HAP-1 (cell line): Measurements from ENCODE around the gene KRT38.

Experiments used
- DNase-seq, 2 experiments: peaks; one replicate each; pipeline ENCODE4 v3.0.0-alpha.2; 2016 to 2020; ENCODE audit warnings: low spot score in 2 of 2
- H3K27me3 ChIP-seq: fragments of 250-450 bp; sonication (Bioruptor Pico); 2 replicates; pipeline ENCODE4 v1.5.1; 2020; ENCODE audit warnings: low read depth, mild to moderate bottlenecking, moderate library complexity
- H3K36me3 ChIP-seq: fragments of 250-450 bp; sonication (Bioruptor Pico); replicated peaks from 2 replicates; pipeline ENCODE4 v1.5.1; 2020; ENCODE audit warnings: mild to moderate bottlenecking
- H3K4me1 ChIP-seq: fragments of 250-450 bp; sonication (Bioruptor Pico); 2 replicates; pipeline ENCODE4 v1.5.1; 2020; ENCODE audit warnings: mild to moderate bottlenecking
- H3K4me3 ChIP-seq: fragments of 250-450 bp; sonication (Bioruptor Pico); 2 replicates; pipeline ENCODE4 v1.5.1; 2020; ENCODE audit warnings: mild to moderate bottlenecking, moderate library complexity
- H3K9me3 ChIP-seq: fragments of 250-450 bp; sonication (Bioruptor Pico); 2 replicates; pipeline ENCODE4 v1.5.1; 2020; ENCODE audit warnings: mild to moderate bottlenecking, moderate library complexity
- in situ Hi-C: fragments of 300-500 bp; cut with MboI; formaldehyde crosslinking; loops from 3 replicates; pipeline ENCODE4 v1.14.3; 2020; ENCODE audit warnings: low sequenced_read_pairs, inconsistent platforms, mixed read lengths

KRT38 gene

GRCh38 chr17:41394254-41394996 is 46.4 kb downstream of the KRT38 start:
- Histone ChIP-seq H3K4me1 (no peaks in the 10 kb centered on the region), H3K27me3 (peaks cover 11% of the 10 kb centered on the region), H3K36me3 (no peaks in the 10 kb centered on the region), H3K9me3 (no peaks in the 10 kb centered on the region), H3K4me3 (no peak overlapping the region)
- no peak for DNase-seq
- in situ Hi-C loops, result no loop called here

- H3K4me3 ChIP-seq, result no peak overlapping the region
- H3K27me3 ChIP-seq, result peaks cover 11% of the 10 kb centered on the region
- no peaks in the 10 kb centered on the region for H3K4me1 ChIP-seq
- H3K9me3 ChIP-seq, result no peaks in the 10 kb centered on the region
- in situ Hi-C loops, result no loop called here
- no peaks in the 10 kb centered on the region for H3K36me3 ChIP-seq
- DNase-seq, result no peak
These were observed 47.0 kb downstream of the KRT38 start for GRCh38 chr17:41393826-41394225.

- no peaks in the 10 kb centered on the region for H3K9me3 ChIP-seq
- no peak overlapping the region for H3K4me3 ChIP-seq
- H3K36me3 ChIP-seq, result no peaks in the 10 kb centered on the region
- H3K4me1 ChIP-seq, result no peaks in the 10 kb centered on the region
- in situ Hi-C loops, result no loop called here
- H3K27me3 ChIP-seq, result peaks cover 11% of the 10 kb centered on the region
- no peak for DNase-seq
These were observed 47.5 kb downstream of the KRT38 start for GRCh38 chr17:41393294-41393693.

GRCh38 chr17:41392278-41392677 is 48.5 kb downstream of the KRT38 start:
- in situ Hi-C loops, result no loop called here
- Histone ChIP-seq H3K4me1 (no peaks in the 10 kb centered on the region), H3K27me3 (peaks cover 11% of the 10 kb centered on the region), H3K4me3 (no peak overlapping the region), H3K9me3 (no peaks in the 10 kb centered on the region), H3K36me3 (no peaks in the 10 kb centered on the region)
- no peak for DNase-seq

GRCh38 chr17:41391535-41391934 is 49.2 kb downstream of the KRT38 start:
- no peak for DNase-seq
- no peaks in the 10 kb centered on the region for H3K4me1 ChIP-seq
- in situ Hi-C loops, result no loop called here
- H3K27me3 ChIP-seq, result peaks cover 11% of the 10 kb centered on the region
- no peak overlapping the region for H3K4me3 ChIP-seq
- H3K36me3 ChIP-seq, result no peaks in the 10 kb centered on the region
- H3K9me3 ChIP-seq, result no peaks in the 10 kb centered on the region

- Histone ChIP-seq H3K4me3 (no peak overlapping the region), H3K27me3 (peaks cover 11% of the 10 kb centered on the region), H3K9me3 (no peaks in the 10 kb centered on the region), H3K36me3 (no peaks in the 10 kb centered on the region), H3K4me1 (no peaks in the 10 kb centered on the region)
- no peak for DNase-seq
- in situ Hi-C loops, result no loop called here
These were observed 50.3 kb downstream of the KRT38 start for GRCh38 chr17:41390411-41390938.

- in situ Hi-C loops, result no loop called here
- peaks cover 9% of the 10 kb centered on the region for H3K27me3 ChIP-seq
- no peak overlapping the region for H3K4me3 ChIP-seq
- DNase-seq, result no peak
- no peaks in the 10 kb centered on the region for H3K9me3 ChIP-seq
- no peaks in the 10 kb centered on the region for H3K36me3 ChIP-seq
- H3K4me1 ChIP-seq, result no peaks in the 10 kb centered on the region
These were observed 53.1 kb downstream of the KRT38 start for GRCh38 chr17:41387670-41388069.

- Histone ChIP-seq H3K27me3 (peaks cover under 1% of the 10 kb centered on the region), H3K4me3 (no peak overlapping the region), H3K4me1 (no peaks in the 10 kb centered on the region), H3K9me3 (no peaks in the 10 kb centered on the region), H3K36me3 (no peaks in the 10 kb centered on the region)
- DNase-seq, result no peak
- in situ Hi-C loops, result no loop called here
These were observed 54.6 kb downstream of the KRT38 start for GRCh38 chr17:41386227-41386626.
